Measurements from ENCODE around the gene SFXN3.
"Not testable (repeated sequence)": the region's sequence is repeated elsewhere in the genome, so short reads cannot be mapped to it uniquely, and the experiment has no call there.

- TF ChIP-seq CTCF, POLR2A (IDR thresholded peaks at IDR 0.05): not testable (repeated sequence)
These were observed 3.4 kb downstream of the SFXN3 start for GRCh38 chr10:101034404-101034803.

Data from esophagus squamous epithelium (tissue), 4 donors.